A549 (cell line): ENCODE data around the gene COG7.

ENCODE experiments used
- CTCF ChIP-seq: fragments of >200 bp; sonication (Bioruptor Twin); formaldehyde crosslinking; IDR thresholded peaks from 3 replicates; pipeline ENCODE4 v1.5.1; 2016
- EP300 ChIP-seq, 2 experiments: fragments of >200 bp; sonication (Bioruptor Twin); formaldehyde crosslinking; IDR thresholded peaks; 2 replicates in 1 of 2; 3 replicates in 1 of 2; pipeline ENCODE4 v1.6.1; 2016 to 2017
- POLR2A ChIP-seq: IDR thresholded peaks from 2 replicates; pipeline ENCODE4 v1.6.1; 2012; ENCODE audit warnings: mild to moderate bottlenecking, low read length
- REST ChIP-seq: fragments of 200-600 bp; sonication (generic); IDR thresholded peaks from 2 replicates; pipeline ENCODE4 v1.6.1; 2016; ENCODE audit warnings: antibody characterized with exemption, mild to moderate bottlenecking, moderate library complexity

- no peak for TF ChIP-seq EP300 (IDR thresholded peaks at IDR 0.05)
- TF ChIP-seq POLR2A: no peak
- TF ChIP-seq CTCF: no peak
- TF ChIP-seq REST: no peak
Observed at GRCh38 chr16:23353440-23353839, 99.5 kb downstream of the COG7 start.
